ENCODE results near the gene ADGRG6.
"Not testable (repeated sequence)": the region's sequence is repeated elsewhere in the genome, so short reads cannot be mapped to it uniquely, and the experiment has no call there.

The ADGRG6 gene

GRCh38 chr6:142279350-142280180 is 22.2 kb upstream of the ADGRG6 start:
- H3K4me3 ChIP-seq (ENCODE audit: low read depth, low read length), result no peak overlapping the region
- no peak for TF ChIP-seq CTCF (conservative IDR thresholded peaks at IDR 0.05; ENCODE audit: low read depth, low read length)
- DNase-seq (ENCODE audit: low read depth), result peak; percentile 67

- H3K4me3 ChIP-seq (ENCODE audit: low read depth, low read length), result no peak overlapping the region
- no peak for TF ChIP-seq CTCF (conservative IDR thresholded peaks at IDR 0.05; ENCODE audit: low read depth, low read length)
- DNase-seq (ENCODE audit: low read depth), result no peak
These were observed 21.5 kb upstream of the ADGRG6 start for GRCh38 chr6:142280265-142280664.

- TF ChIP-seq CTCF (conservative IDR thresholded peaks at IDR 0.05; ENCODE audit: low read depth, low read length), result no peak
- no peak overlapping the region for H3K4me3 ChIP-seq (ENCODE audit: low read depth, low read length)
- no peak for DNase-seq (ENCODE audit: low read depth)
These were observed 20.9 kb upstream of the ADGRG6 start for GRCh38 chr6:142280927-142281326.

- DNase-seq (ENCODE audit: low read depth); H3K4me3 ChIP-seq (ENCODE audit: low read depth, low read length): not testable (repeated sequence)
These were observed 18.7 kb upstream of the ADGRG6 start for GRCh38 chr6:142283138-142283537.

GRCh38 chr6:142284419-142284818 is 17.4 kb upstream of the ADGRG6 start:
- no peak overlapping the region for H3K4me3 ChIP-seq (ENCODE audit: low read depth, low read length)
- no peak for DNase-seq (ENCODE audit: low read depth)
- no peak for TF ChIP-seq CTCF (conservative IDR thresholded peaks at IDR 0.05; ENCODE audit: low read depth, low read length)

GRCh38 chr6:142285235-142286087 is 16.3 kb upstream of the ADGRG6 start:
- H3K4me3 ChIP-seq (ENCODE audit: low read depth, low read length), result no peak overlapping the region
- DNase-seq (ENCODE audit: low read depth), result no peak
- no peak for TF ChIP-seq CTCF (conservative IDR thresholded peaks at IDR 0.05; ENCODE audit: low read depth, low read length)

GRCh38 chr6:142286088-142286409 is 15.8 kb upstream of the ADGRG6 start:
- no peak for DNase-seq (ENCODE audit: low read depth)
- H3K4me3 ChIP-seq (ENCODE audit: low read depth, low read length), result no peak overlapping the region
- TF ChIP-seq CTCF (conservative IDR thresholded peaks at IDR 0.05; ENCODE audit: low read depth, low read length), result no peak

All from choroid plexus epithelial cell (primary cell).